Tibial nerve (tissue), 4 donors: ENCODE measurements around the gene SLC23A2. TPM values are rescaled to one million over a fixed set of nuclear protein-coding genes. Genes with fewer than 3 reads are reported as not detected.
"Not testable (repeated sequence)": the region's sequence is repeated elsewhere in the genome, so short reads cannot be mapped to it uniquely, and the experiment has no call there.

ENCODE experiments used
- DNase-seq, 2 donors: peaks; one replicate each; pipeline ENCODE4 v3.0.0-alpha.2; 2019; ENCODE audit warnings: low spot score in 2 of 2
- H3K27ac ChIP-seq, 4 donors: fragments of 200-600 bp; sonication (generic) in 3 of 4; one replicate each; pipeline ENCODE4 v1.5.1; 2017 to 2019; ENCODE audit warnings: mild to moderate bottlenecking in 1 of 4
- H3K27me3 ChIP-seq, 2 donors: fragments of 200-600 bp; sonication (generic) in 1 of 2; one replicate each; pipeline versions ENCODE4 v1.5.1 to v1.6.0; 2017 to 2019
- H3K36me3 ChIP-seq, 3 donors: fragments of 200-600 bp; sonication (generic); one replicate each; pipeline ENCODE4 v1.5.1; 2018 to 2019
- H3K4me1 ChIP-seq, 4 donors: fragments of 200-600 bp; sonication (generic) in 3 of 4; one replicate each; pipeline ENCODE4 v1.5.1; 2017 to 2019
- H3K4me3 ChIP-seq, 4 donors: fragments of 200-600 bp; sonication (generic) in 3 of 4; one replicate each; pipeline ENCODE4 v1.5.1; 2017 to 2019; ENCODE audit warnings: mild to moderate bottlenecking in 1 of 4, moderate library complexity in 1 of 4
- H3K9me3 ChIP-seq, 4 donors: fragments of 200-600 bp; sonication (generic) in 3 of 4; one replicate each; pipeline ENCODE4 v1.5.1; 2017 to 2019
- EP300 ChIP-seq, 2 donors: sonication (generic); formaldehyde crosslinking; IDR thresholded peaks; one replicate each; pipeline ENCODE4 v1.6.1; 2017; ENCODE audit warnings: antibody characterized with exemption in 2 of 2, mild to moderate bottlenecking in 1 of 2
- POLR2A ChIP-seq, 2 donors: fragments of 450-650 bp; IDR thresholded peaks; one replicate each; pipeline ENCODE4 v1.6.1; 2017; ENCODE audit warnings: antibody characterized with exemption in 2 of 2, mild to moderate bottlenecking in 2 of 2, moderate library complexity in 2 of 2
- WGBS, 2 donors: methylation state at CpG; one replicate each; pipeline ENCODE4 v1.1.5; 2018; 5-methylcytosine and 5-hydroxymethylcytosine counted together
- total RNA-seq, 4 donors: library from RNA; depleted of rRNA; stranded (reverse); fragments of >200 nt; gene quantifications; one replicate each; pipeline ENCODE4 v1.1.0, GENCODE V29; 2016
- TF ChIP-seq, protein P1 (sequence below), 5 experiments: fragments of 200-600 bp in 3 of 5; fragments of 450-650 bp in 2 of 5; sonication (generic) in 3 of 5; IDR thresholded peaks; one replicate each; pipeline ENCODE4 v1.5.1; 2016 to 2019; ENCODE audit warnings: antibody characterized with exemption in 5 of 5, mild to moderate bottlenecking in 3 of 5, moderate library complexity in 2 of 5

The SLC23A2 gene
- total RNA-seq, 4 donors from 2014 or later, result 30.6 to 48.5 (median 40.6) TPM

DNA sequence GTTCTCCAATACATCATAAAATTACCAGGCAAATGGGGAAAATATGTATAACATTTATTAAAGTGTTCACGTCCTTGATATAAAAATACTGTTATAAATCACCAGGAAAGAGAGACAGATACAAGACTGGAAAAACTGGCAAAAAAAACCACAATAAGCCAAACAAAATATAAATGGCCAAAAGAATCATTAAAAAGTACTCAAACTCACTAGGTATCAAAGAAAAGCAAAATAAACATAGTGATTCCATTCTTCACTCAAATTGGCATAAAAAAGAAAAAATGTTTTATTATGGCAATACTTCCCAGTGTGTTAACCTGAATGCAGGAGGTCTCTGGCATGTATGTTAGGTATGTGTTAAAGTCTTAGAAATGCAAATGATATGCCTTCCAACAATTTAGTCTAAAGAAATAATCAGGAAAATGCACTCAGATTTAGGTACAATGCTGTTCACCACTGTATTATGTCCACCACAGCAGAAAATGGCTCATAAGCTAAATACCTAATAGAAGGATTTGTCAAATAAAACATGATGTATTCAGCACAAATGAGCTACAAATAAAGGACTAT is 21.4 kb downstream of the SLC23A2 start:
- no peak for DNase-seq
- H3K36me3 ChIP-seq, result no peaks in the 10 kb centered on the region
- no peak overlapping the region for H3K27ac ChIP-seq
- WGBS, 2 donors, result 50 to 64% methylated on average over 1 of the region's 1 CpG
- no peaks in the 10 kb centered on the region for H3K9me3 ChIP-seq
- peaks cover 0 to 54% (median 14%) of the 10 kb centered on the region in 4 donors for H3K4me1 ChIP-seq
- no peak overlapping the region for H3K4me3 ChIP-seq
- TF ChIP-seq POLR2A (IDR thresholded peaks at IDR 0.05) (no peak), EP300 (IDR thresholded peaks at IDR 0.05) (no peak)
- TF ChIP-seq, protein P1, sequence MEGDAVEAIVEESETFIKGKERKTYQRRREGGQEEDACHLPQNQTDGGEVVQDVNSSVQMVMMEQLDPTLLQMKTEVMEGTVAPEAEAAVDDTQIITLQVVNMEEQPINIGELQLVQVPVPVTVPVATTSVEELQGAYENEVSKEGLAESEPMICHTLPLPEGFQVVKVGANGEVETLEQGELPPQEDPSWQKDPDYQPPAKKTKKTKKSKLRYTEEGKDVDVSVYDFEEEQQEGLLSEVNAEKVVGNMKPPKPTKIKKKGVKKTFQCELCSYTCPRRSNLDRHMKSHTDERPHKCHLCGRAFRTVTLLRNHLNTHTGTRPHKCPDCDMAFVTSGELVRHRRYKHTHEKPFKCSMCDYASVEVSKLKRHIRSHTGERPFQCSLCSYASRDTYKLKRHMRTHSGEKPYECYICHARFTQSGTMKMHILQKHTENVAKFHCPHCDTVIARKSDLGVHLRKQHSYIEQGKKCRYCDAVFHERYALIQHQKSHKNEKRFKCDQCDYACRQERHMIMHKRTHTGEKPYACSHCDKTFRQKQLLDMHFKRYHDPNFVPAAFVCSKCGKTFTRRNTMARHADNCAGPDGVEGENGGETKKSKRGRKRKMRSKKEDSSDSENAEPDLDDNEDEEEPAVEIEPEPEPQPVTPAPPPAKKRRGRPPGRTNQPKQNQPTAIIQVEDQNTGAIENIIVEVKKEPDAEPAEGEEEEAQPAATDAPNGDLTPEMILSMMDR (IDR thresholded peaks at IDR 0.05), result no peak
- no peaks in the 10 kb centered on the region for H3K27me3 ChIP-seq

DNA sequence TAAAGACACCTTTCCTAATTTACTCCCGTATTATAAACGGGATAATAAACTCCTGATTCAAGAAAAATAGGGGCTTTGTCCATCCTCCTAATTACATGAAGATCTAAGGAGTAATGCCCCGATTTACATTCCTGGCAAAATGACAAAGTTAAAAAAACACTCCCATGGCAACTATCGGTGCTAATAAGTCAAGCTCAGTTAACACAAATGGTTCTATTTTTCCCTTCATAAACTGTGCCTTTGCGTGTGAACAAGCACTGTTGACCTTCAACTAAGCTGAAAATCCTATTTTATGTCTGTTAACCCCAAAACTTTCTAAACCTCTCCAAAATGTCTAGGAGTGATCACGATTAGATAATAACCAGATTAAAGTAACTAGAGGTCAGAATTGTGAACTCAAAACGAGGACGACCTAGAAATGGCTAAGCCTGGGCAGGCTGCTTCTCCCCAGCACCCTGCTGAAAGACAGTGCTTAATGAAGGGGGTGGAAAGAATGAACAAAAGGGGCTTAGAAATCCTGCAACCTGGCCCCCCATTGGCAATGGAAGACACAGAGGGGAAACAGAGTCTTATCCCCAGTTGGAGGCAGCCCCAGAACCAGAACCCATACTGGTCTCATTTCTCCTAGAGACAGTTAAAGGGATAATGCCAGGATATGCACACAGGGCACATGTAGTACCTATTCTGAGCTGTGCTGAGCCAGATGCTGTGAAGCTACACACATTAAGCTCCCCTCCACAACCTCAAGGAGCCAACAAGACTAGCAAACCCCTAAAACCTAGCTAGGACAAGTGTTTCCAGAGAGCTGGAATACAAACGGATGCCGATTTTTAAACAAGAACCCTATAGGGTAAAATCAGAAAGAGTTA is 23.0 kb downstream of the SLC23A2 start:
- no peaks in the 10 kb centered on the region for H3K27me3 ChIP-seq
- 31 to 38% methylated on average over 10 of the region's 10 CpGs for WGBS, 2 donors
- peaks cover 0 to 65% (median 16%) of the 10 kb centered on the region in 4 donors for H3K4me1 ChIP-seq
- H3K4me3 ChIP-seq, result no peak overlapping the region
- no peaks in the 10 kb centered on the region for H3K9me3 ChIP-seq
- peak overlapping the region in 1 of 4 donors; percentile 45 for H3K27ac ChIP-seq
- no peak for TF ChIP-seq EP300 (IDR thresholded peaks at IDR 0.05)
- TF ChIP-seq POLR2A (IDR thresholded peaks at IDR 0.05), result no peak
- TF ChIP-seq, protein P1 (IDR thresholded peaks at IDR 0.05), result no peak
- no peaks in the 10 kb centered on the region for H3K36me3 ChIP-seq
- no peak for DNase-seq

DNA sequence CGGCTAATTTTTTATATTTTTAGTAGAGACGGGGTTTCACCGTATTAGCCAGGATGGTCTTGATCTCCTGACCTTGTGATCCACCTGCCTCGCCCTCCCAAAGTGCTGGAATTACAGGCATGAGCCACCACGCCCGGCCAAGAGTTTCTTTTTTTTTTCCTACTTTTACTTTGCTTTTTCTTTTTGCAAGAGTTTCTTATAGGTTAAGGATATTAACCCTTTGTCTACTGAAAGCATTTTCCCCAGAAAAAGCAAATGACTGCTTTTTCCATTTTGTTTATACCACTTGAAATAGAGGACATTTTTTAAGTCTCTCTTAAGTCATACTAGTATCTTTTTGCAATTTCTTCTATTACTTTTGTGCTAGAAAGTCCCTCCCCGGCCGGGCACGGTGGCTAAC is 25.3 kb downstream of the SLC23A2 start:
- not testable (repeated sequence) for H3K4me3 ChIP-seq, H3K27me3 ChIP-seq, H3K27ac ChIP-seq, DNase-seq, H3K36me3 ChIP-seq, H3K9me3 ChIP-seq
- peaks cover 0 to 73% (median 18%) of the 10 kb centered on the region in 4 donors for H3K4me1 ChIP-seq
- WGBS, 2 donors, result 78 to 82% methylated on average over 9 of the region's 9 CpGs

DNA sequence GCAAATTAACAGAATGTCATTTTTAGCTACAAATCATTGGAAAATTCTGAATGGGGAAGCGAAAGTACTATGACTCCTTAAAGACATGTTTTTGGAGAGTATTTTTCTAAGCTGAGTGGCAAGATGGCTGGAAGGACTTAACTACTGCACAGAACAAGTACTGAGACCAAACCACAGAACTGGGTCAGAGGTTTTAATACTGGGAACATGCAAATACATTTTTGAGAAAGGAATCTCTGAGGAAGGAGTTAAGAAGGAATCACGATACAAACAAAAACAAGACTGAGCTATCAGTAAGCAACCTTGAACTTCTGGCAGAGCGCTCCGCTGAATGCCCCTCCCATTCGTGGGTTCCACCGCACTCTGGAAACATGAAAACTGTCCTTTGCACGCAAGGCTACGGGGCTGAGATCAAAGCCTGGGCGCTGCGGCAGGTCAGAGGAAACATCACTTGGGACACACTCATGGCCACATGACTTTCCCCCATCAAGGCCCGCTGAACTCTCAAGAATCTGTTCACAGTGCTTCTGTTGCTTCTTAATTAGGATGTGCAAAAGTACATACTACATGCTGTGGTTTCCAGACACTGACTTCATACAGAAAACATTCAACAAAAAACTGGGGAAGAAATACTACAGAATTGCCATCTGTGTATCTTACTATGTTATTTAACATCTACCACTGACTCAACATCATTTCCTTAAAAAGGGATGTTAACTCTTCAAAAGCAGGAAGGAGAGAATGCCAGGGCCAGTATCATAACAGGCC is 27.8 kb downstream of the SLC23A2 start:
- WGBS, 2 donors, result 2 to 3% methylated on average over 11 of the region's 11 CpGs
- H3K4me3 ChIP-seq, result peak overlapping the region; percentile 0 to 37 (median 23)
- peak; percentile 29 to 41 for DNase-seq
- H3K9me3 ChIP-seq, result no peaks in the 10 kb centered on the region
- H3K36me3 ChIP-seq, result peaks cover 0 to 21% (median 0%) of the 10 kb centered on the region in 3 donors
- no peak for TF ChIP-seq POLR2A (IDR thresholded peaks at IDR 0.05)
- TF ChIP-seq EP300 (IDR thresholded peaks at IDR 0.05), result peak in 1 of 2 donors; percentile 38
- no peaks in the 10 kb centered on the region for H3K27me3 ChIP-seq
- H3K27ac ChIP-seq, result peak overlapping the region; percentile 43 to 84 (median 72)
- peaks cover 0 to 57% (median 11%) of the 10 kb centered on the region in 4 donors for H3K4me1 ChIP-seq

DNA sequence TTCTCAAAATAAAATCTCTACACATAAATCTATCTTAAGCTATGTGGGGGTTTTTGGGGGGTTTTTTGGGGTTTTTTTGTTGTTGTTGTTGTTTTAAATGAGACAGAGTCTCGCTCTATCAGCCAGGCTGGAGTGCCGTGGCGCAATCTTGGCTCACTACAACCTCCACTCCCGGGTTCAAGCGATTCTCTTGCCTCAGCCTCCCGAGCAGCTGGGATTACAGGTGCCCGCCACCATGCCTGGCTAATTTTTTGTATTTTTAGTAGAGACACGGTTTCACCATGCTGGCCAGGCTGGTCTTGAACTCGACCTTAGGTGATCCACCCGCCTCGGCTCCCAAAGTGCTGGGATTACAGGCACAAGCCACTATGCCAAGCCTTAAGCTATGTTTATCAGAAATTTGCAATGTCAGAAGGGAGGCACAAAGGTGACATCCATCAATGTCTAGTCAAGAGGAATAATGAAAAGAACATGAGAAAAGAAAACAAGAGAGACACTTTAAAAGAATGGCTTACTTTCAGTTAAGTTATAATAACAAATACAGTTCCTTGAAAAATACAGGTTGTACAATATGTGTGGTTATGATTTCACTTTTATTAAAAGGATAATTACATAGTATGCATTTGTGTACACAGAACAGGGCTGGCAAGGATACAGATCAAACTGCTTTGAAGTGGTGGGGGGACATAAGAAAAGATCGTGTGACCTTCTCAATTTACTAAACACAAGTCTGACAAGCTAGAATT is 28.6 kb downstream of the SLC23A2 start:
- 79 to 82% methylated on average over 12 of the region's 12 CpGs for WGBS, 2 donors
- Histone ChIP-seq H3K4me1 (peaks cover 0 to 49% (median 4%) of the 10 kb centered on the region in 4 donors), H3K36me3 (peaks cover 0 to 30% (median 0%) of the 10 kb centered on the region in 3 donors), H3K27me3 (no peaks in the 10 kb centered on the region), H3K27ac (peak overlapping the region in 3 of 4 donors; percentile 63 to 84 (median 80)), H3K9me3 (no peaks in the 10 kb centered on the region), H3K4me3 (peak overlapping the region in 1 of 4 donors; percentile 37)
- TF ChIP-seq POLR2A (IDR thresholded peaks at IDR 0.05), result no peak
- TF ChIP-seq, protein P1 (IDR thresholded peaks at IDR 0.05), result no peak
- no peak for TF ChIP-seq EP300 (IDR thresholded peaks at IDR 0.05)
- DNase-seq, result no peak
